Measurements from ENCODE around the gene TTYH1. TPM values are rescaled to one million over a fixed set of nuclear protein-coding genes. Genes with fewer than 3 reads are reported as not detected.

TTYH1 gene
- total RNA-seq, 1 experiment from 2014 or later: 0.62 TPM

DNA sequence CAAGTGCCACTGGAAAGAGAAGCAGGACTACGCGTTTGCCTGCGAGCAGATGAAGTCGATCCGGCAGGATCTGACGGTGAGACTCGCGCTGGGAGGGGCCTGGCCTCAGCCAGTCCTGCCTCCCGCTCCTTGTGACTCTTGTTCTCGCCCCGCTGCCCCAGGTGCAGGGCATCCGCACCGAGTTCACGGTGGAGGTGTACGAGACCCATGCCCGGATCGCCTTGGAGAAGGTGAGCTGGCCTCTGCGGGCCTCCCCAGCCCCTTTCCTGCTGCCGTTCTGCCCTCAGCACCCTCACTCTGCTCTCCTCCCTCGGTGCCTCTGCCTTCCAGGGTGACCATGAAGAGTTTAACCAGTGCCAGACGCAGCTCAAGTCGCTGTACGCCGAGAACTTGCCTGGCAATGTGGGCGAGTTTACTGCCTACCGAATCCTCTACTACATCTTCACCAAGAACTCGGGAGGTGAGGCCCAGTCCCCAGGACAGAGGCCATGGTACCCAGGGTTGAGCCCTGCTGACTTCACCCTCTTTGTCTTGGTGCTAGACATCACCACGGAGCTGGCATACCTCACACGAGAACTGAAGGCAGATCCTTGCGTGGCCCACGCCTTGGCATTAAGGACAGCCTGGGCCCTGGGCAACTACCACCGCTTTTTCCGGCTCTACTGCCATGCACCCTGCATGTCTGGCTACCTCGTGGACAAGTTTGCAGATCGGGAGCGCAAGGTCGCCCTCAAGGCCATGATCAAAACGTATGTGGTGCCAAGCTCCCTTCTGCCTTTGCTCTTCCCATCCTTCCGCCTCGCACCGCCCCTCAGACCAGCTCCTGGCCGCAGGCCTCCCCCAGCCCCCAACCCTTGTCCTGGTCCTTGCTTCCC is 42.7 kb downstream of the TTYH1 start:
- in situ Hi-C loops (cut with HindIII; ENCODE audit: low pct_unique_long_range_greater_than_20kb, low sequenced_read_pairs): no loop called here
- POLR2A ChIA-PET: no interaction called here
- TF ChIP-seq SIN3A (IDR thresholded peaks at IDR 0.05; ENCODE audit: borderline replicate concordance, insufficient read depth, low read depth, low read length) (no peak), POLR2AphosphoS5 (IDR thresholded peaks at IDR 0.05; ENCODE audit: low read depth, low read length) (no peak; the same call in 1 of the 2 replicates)
- TF ChIP-seq, protein P1, sequence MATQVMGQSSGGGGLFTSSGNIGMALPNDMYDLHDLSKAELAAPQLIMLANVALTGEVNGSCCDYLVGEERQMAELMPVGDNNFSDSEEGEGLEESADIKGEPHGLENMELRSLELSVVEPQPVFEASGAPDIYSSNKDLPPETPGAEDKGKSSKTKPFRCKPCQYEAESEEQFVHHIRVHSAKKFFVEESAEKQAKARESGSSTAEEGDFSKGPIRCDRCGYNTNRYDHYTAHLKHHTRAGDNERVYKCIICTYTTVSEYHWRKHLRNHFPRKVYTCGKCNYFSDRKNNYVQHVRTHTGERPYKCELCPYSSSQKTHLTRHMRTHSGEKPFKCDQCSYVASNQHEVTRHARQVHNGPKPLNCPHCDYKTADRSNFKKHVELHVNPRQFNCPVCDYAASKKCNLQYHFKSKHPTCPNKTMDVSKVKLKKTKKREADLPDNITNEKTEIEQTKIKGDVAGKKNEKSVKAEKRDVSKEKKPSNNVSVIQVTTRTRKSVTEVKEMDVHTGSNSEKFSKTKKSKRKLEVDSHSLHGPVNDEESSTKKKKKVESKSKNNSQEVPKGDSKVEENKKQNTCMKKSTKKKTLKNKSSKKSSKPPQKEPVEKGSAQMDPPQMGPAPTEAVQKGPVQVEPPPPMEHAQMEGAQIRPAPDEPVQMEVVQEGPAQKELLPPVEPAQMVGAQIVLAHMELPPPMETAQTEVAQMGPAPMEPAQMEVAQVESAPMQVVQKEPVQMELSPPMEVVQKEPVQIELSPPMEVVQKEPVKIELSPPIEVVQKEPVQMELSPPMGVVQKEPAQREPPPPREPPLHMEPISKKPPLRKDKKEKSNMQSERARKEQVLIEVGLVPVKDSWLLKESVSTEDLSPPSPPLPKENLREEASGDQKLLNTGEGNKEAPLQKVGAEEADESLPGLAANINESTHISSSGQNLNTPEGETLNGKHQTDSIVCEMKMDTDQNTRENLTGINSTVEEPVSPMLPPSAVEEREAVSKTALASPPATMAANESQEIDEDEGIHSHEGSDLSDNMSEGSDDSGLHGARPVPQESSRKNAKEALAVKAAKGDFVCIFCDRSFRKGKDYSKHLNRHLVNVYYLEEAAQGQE (IDR thresholded peaks at IDR 0.05; ENCODE audit: insufficient read depth in 1 of 2, low read depth in 2 of 2, low read length in 1 of 2): no peak
- no peak overlapping the region for H3K27ac ChIP-seq (ENCODE audit: low read length)
- ATAC-seq (no peak), DNase-seq (ENCODE audit: low read depth, low spot score) (no peak)
- peaks cover 26% of the 10 kb centered on the region for H3K4me1 ChIP-seq (ENCODE audit: control insufficient read depth, insufficient read depth, low read length)
- intact Hi-C loops (cut with micrococcal nuclease; ENCODE audit: unreplicated experiment): no loop called here
- H3K4me3 ChIP-seq (ENCODE audit: low read depth in 2 of 2, low read length in 2 of 2): no peak overlapping the region
- H3K9me3 ChIP-seq (ENCODE audit: control insufficient read depth, insufficient read depth, low read depth, low read length): no peaks in the 10 kb centered on the region
- H3K27me3 ChIP-seq (ENCODE audit: control insufficient read depth, insufficient read depth, low read length): no peaks in the 10 kb centered on the region
- H3K36me3 ChIP-seq (ENCODE audit: control insufficient read depth, insufficient read depth, low read length): peaks cover 20% of the 10 kb centered on the region; the same call in 1 of the 2 replicates
- no TSS peak for BruUV-seq (replicated peaks)
- CTCF ChIA-PET: no interaction called here

DNA sequence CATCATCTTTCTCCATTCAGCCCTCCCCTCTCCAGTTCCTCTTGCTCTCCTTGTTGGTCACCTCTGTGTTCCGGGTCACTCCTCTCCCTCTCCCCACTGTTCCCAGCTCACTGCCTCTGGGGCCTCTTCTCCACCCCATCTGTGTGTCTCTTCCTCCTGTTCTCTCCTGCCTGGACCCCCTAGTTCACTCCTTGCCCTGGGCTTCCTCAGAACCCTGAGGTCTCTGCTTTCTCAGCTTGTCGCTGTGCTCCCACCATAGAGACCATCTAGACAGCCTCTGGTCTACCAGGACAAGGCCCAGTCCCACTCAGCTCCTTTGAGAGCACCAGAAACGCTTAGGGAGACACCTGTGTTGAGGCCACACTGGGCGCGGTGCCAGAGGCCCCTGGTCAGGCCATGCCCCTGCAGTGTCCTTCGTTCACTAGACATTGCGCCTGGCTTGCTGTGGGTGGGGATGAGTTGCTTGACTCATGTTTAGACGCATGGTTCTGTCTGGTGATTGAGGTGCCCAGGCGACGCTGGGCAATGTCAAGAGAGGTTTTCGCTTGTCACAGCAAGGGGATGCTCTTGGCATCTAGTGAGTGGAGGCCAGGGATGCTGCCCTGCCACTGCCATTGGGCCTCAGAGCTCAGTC is 43.5 kb downstream of the TTYH1 start:
- POLR2A ChIA-PET: no interaction called here
- ATAC-seq: no peak

More for the DNA sequence above, 43.5 kb downstream of the TTYH1 start:
- no peak overlapping the region for H3K27ac ChIP-seq (ENCODE audit: low read length)
- CTCF ChIA-PET: no interaction called here
- no peaks in the 10 kb centered on the region for H3K27me3 ChIP-seq (ENCODE audit: control insufficient read depth, insufficient read depth, low read length)
- no TSS peak for BruUV-seq (replicated peaks)
- H3K4me1 ChIP-seq (ENCODE audit: control insufficient read depth, insufficient read depth, low read length): peaks cover 26% of the 10 kb centered on the region
- no peak overlapping the region for H3K4me3 ChIP-seq (ENCODE audit: low read depth in 2 of 2, low read length in 2 of 2)
- H3K36me3 ChIP-seq (ENCODE audit: control insufficient read depth, insufficient read depth, low read length): peaks cover 16% of the 10 kb centered on the region; the same call in 1 of the 2 replicates
- no peaks in the 10 kb centered on the region for H3K9me3 ChIP-seq (ENCODE audit: control insufficient read depth, insufficient read depth, low read depth, low read length)
- intact Hi-C loops (cut with micrococcal nuclease; ENCODE audit: unreplicated experiment): no loop called here
- no peak for DNase-seq (ENCODE audit: low read depth, low spot score)
- TF ChIP-seq POLR2AphosphoS5 (IDR thresholded peaks at IDR 0.05; ENCODE audit: low read depth, low read length): no peak
- TF ChIP-seq, protein P1 (IDR thresholded peaks at IDR 0.05; ENCODE audit: insufficient read depth in 1 of 2, low read depth in 2 of 2, low read length in 1 of 2): no peak
- TF ChIP-seq SIN3A (IDR thresholded peaks at IDR 0.05; ENCODE audit: borderline replicate concordance, insufficient read depth, low read depth, low read length): no peak
- TF ChIP-seq TCF7L2 (IDR thresholded peaks at IDR 0.05; ENCODE audit: low read depth, low read length): no peak
- TF ChIP-seq, protein P2, sequence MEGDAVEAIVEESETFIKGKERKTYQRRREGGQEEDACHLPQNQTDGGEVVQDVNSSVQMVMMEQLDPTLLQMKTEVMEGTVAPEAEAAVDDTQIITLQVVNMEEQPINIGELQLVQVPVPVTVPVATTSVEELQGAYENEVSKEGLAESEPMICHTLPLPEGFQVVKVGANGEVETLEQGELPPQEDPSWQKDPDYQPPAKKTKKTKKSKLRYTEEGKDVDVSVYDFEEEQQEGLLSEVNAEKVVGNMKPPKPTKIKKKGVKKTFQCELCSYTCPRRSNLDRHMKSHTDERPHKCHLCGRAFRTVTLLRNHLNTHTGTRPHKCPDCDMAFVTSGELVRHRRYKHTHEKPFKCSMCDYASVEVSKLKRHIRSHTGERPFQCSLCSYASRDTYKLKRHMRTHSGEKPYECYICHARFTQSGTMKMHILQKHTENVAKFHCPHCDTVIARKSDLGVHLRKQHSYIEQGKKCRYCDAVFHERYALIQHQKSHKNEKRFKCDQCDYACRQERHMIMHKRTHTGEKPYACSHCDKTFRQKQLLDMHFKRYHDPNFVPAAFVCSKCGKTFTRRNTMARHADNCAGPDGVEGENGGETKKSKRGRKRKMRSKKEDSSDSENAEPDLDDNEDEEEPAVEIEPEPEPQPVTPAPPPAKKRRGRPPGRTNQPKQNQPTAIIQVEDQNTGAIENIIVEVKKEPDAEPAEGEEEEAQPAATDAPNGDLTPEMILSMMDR (IDR thresholded peaks at IDR 0.05): no peak
- in situ Hi-C loops (cut with HindIII; ENCODE audit: low pct_unique_long_range_greater_than_20kb, low sequenced_read_pairs): no loop called here
